HG03378 (cell line): ENCODE results near the gene TRIM28.
"Not testable (repeated sequence)": the region's sequence is repeated elsewhere in the genome, so short reads cannot be mapped to it uniquely, and the experiment has no call there.

Source experiments
- ATAC-seq: cut with Tn5 transposase; IDR thresholded peaks from one replicate; pipeline ENCODE4 v1.9.1; 2021; ENCODE audit warnings: mild to moderate bottlenecking, moderate library complexity; ENCODE audit not compliant: unreplicated experiment

The TRIM28 gene

GRCh38 chr19:58573658-58574164 lies 29.8 kb downstream of the TRIM28 start:
- no peak for ATAC-seq

GRCh38 chr19:58575183-58576041 lies 31.5 kb downstream of the TRIM28 start:
- peak; percentile 37 for ATAC-seq

GRCh38 chr19:58577581-58577980 lies 33.7 kb downstream of the TRIM28 start:
- ATAC-seq, result not testable (repeated sequence)

- no peak for ATAC-seq
Measured at GRCh38 chr19:58578012-58578925, 34.4 kb downstream of the TRIM28 start.

- no peak for ATAC-seq
Measured at GRCh38 chr19:58579473-58580142, 35.7 kb downstream of the TRIM28 start.

GRCh38 chr19:58581227-58582141 lies 37.6 kb downstream of the TRIM28 start:
- ATAC-seq, result peak; percentile 47

- no peak for ATAC-seq
Measured at GRCh38 chr19:58582985-58583384, 39.1 kb downstream of the TRIM28 start.

- no peak for ATAC-seq
Measured at GRCh38 chr19:58584498-58585441, 40.9 kb downstream of the TRIM28 start.

- no peak for ATAC-seq
Measured at GRCh38 chr19:58585442-58586132, 41.7 kb downstream of the TRIM28 start.

- ATAC-seq, result no peak
Measured at GRCh38 chr19:58586133-58586765, 42.4 kb downstream of the TRIM28 start.
